ENCODE results near the gene ZDHHC14.

GRCh38 chr6:157390273-157391060 is 9.5 kb downstream of the ZDHHC14 start:
- TF ChIP-seq POLR2AphosphoS5 (IDR thresholded peaks at IDR 0.05): no peak
- TF ChIP-seq EP300 (IDR thresholded peaks at IDR 0.05): no peak
- no peak for TF ChIP-seq CTCF (IDR thresholded peaks at IDR 0.05)
